IPS DF 19.7 (cell line): ENCODE measurements around the gene ETNPPL.

Experiments
- DNase-seq: peaks from one replicate; pipeline ENCODE4 v3.0.0-alpha.2; 2013; ENCODE audit warnings: low read depth, low spot score

The ETNPPL gene

DNA sequence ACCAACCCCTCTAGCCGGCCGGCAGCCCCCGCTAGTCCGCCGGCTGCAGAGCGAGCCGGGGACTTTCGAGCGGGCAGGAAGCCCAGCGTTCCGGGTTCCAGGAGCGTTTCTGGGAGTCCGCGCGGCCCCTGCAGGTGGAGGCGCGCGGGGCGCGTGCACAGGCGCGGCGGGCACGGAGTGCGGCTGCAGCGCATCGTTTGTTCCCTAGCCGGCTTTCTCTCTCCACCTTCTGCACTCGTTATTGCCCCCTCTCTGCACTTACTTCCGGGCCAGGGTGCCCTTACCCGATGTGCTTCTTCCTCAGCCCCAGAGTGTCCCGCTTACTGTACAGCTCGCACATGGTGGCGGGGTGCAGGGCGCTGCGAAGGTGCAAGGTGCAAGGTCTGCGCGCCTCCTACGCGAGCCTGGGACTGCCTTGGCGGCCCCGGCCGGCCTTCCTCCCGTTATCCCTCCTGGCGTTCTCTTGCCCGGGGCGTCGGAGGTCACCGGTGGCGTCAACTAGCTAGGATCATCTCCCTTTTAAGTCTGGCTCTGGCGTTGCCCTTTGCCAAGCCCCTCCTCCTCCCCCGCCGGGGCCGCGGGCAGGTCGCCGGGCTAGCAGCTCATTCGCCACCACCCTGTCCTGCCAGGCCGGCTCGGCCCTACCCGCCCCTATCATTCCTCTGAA, at the start of gene ETNPPL:
TSS of gene ETNPPL (minus strand) at position 495 of the 667 bp plus-strand sequence. CDS start at position 340, 155 bp downstream.
- peak; percentile 30 for DNase-seq

DNA sequence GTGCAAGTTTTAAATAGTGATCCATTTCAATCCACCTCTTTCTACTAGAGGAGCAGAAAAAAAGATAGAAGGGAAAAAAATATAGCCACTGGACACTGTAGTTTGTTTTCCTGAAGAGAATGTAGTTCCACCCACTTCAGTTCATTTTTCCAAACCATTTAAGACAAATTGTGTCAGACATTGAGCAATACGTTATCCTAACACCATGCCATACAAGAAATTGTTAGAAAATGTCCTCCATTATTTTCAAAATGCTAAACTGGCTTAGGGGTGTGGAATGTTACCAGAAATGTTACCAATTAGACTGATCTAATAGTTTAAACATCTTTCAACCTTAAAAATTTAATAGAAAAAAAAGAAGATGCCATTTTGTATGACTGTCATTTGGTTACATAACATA, 48.6 kb upstream of the ETNPPL start:
- DNase-seq: no peak

DNA sequence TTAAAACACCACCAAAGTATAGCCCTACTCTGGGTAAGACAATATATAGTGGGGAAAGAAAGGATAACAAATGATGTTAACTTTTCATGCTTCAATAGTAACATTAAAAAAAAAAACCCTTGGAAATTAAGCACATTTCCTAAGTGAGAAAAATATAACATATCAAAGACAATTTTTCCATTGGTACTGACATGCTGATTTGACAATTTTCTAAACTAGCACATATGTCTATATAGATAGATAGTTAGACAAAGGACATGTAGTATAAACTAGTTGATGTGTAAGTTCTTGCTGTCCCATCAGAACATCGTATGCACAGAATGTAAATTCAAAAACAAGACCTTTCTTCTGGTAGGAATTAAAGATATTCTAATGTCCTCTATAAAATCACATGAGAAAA, 47.2 kb upstream of the ETNPPL start:
- no peak for DNase-seq

DNA sequence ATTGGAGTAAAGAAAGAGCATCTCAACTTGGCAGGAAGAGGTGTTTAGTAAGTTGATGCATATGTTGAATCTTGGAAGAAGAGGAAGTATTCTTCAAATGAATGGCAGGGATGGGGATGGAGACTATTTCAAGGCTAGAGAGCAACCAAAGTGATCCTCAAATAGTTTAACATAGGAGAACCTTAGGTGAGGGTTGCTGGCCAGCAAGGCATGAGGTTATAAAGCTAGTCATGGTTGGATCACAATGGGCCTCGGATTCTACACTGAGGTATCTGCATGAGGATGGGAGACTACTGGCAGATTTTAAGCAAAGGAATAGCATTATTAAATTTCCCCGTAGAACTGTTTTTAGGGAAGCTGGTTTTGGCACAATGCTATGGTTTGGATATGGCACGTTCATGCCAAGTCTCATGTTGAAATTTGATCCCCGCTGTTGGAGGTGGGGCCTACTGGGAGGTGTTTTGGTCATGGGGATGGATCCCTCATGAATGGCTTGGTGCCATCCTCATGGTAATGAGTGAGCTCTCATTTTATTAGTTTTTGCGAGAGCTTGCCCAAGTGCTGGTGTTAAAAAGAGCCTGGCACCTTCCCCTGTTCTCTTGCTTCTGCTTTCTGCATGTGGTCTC, 41.9 kb upstream of the ETNPPL start:
- no peak for DNase-seq

DNA sequence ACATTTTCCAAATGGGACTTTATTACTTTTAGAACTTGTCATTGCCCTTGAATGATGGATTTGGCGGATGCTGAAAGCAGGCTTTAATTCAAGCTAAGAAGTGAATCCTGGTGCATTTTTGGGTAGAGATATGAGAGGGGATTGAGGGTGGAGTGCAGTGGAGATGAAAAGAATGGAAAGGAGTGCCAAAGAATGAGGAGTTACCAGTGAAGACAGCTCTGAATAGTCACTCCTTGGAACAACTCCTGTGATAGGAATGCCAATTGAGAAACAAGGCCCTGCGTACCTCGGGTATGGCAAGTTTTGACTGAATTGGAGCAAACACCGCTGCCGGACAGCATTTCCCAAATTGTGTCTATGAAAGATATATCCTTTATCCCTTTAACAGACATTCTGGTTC, 36.5 kb upstream of the ETNPPL start:
- no peak for DNase-seq

DNA sequence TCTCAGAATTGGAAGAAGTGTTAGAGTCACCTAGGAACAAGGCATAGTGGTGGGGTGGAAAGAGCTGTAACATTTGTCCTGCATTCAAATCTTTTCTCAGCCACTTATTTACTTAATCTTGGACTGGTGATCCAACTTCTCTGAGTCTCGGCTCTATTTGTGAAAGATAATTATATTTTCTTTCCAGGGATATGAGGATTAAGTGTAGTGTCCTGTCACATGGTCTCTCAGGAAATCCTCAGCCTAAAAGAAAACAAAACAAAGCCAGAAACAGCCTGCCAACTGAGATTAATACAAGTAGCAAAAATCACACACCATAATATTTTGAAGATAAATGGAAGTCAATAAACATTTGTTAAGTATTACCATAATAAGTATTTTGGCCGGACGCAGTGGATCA, 33.3 kb upstream of the ETNPPL start:
- no peak for DNase-seq

DNA sequence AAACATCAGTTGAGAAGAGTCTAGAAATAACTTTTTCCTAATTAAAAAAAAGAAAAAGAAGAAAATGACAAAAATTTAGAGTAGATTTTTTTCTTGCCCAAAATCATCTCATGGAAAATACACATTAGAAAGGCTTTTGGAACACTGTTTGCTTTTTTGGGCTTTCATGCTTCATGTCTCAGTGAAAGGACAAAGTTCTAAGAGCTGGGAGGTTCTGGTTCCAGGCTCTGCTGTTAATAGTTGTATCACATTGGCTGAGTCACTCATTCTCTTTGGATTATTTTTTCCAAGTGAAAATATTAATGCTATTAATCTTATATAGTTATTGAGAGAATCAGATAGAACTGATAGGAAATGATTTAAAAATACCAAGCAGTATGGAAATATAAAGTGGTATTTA, 32.9 kb upstream of the ETNPPL start:
- DNase-seq: no peak

DNA sequence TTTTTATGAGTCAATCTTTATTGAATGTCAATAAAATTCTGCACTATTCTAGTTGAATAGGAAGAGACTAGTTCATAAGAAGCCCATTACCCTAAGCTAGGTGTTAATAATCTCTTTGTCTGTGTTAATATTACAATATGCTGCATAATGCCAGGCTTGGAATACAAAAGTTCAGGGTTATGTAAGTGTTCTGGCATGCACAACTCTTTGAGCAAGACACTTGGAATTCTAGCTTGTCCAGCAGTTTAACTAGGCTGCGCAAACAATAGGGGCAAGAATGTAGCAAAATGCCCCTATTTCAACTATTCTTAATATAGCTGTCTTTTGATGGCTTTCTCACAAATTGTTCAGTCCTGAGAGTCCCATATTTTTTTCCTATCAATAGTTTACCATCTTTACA, 31.3 kb upstream of the ETNPPL start:
- no peak for DNase-seq

DNA sequence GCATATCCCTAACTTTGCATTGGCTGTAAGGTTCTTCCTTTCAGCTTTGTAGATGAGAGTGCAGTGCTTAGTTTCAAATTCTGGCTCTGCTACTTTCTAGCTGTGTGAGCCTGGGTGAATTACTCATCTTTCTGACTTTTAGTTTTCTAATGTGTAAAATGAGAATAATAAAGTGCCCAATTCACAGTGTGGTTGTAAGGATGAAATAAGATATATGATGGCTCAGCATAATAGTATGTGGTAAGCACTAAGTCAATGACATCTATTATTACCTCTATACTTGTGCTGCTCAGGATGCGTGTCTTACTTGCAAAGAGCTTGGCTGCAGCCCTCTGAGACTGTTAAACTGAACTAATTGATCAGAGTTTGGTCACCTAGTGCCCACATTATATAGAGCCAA, 30.6 kb upstream of the ETNPPL start:
- no peak for DNase-seq

DNA sequence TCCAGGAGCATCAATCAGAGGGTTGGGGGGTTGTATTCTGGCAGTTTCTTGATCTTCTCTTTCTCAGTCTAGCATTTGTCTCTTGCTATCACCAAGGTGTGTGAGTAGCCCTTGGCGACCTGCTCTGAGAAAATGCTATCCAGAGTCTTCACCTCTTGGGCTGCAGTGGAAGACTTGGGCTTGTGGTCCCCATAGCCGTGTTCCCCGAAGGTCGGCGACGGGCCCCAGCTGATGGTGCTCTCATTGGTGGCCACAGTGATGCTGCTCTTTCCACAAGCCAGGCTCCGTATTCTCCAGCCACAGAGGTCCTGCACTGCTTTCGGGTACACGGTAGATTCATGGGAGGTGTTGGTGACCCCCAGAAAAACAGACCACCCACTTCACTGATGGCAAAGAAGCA, 25.9 kb upstream of the ETNPPL start:
- no peak for DNase-seq

DNA sequence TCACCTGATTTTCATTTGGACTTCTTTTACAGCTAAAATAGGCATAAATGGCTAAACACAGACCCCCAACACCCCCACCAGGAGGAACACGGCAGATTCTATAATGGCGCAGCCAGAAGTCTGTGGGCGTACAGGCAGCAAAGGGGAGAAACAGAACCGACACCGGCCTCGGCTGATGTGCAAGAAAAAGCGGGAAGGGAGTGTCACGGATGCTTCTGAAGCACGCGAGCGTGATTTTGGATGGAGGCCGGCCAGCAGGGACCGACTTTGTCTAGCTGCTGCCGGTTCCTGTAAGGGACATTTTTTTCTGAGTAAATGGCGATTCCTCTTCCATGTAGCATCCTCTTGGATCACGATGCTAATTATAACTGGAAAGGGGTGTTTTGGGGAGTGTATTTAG, 24.9 kb upstream of the ETNPPL start:
- no peak for DNase-seq

DNA sequence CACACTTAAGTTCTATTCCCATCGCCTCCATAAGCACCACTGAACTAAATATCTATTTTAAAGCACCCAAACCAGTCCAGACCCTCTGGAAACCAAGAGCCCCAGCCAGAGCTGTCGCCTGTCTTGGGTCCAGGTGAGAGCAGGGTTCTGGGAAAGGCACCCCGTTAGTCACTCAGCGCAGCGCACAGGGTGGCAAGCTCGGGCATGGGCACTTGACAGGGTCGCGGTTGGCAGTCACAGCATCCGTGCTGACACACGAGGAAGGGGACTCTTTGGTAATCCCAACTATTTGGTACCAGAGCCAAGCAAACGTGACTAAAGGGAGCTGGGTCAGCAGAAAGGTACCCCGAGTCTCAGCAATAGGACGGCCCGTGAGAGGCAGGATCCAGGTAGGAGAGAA, 24.3 kb upstream of the ETNPPL start:
- no peak for DNase-seq

DNA sequence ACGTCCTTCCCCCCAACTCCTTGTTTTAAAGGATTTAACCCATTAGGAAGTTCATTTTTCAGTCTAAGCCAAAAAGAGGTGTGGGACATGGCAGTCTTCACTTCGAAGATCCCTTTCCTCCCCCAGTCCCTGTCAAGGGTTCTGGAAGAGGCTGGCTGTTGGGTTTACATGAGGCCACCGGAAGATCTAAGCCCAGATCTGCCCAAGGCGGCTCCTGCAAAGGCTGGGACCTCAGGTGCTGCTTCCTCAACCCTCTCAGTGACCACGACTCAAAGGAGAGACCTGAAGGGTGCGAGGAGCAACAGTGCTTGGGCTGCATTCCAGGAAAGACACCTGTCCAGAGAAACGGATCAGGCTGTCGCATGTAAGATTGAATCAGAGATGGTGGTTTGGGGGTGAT, 23.5 kb upstream of the ETNPPL start:
- DNase-seq: no peak

DNA sequence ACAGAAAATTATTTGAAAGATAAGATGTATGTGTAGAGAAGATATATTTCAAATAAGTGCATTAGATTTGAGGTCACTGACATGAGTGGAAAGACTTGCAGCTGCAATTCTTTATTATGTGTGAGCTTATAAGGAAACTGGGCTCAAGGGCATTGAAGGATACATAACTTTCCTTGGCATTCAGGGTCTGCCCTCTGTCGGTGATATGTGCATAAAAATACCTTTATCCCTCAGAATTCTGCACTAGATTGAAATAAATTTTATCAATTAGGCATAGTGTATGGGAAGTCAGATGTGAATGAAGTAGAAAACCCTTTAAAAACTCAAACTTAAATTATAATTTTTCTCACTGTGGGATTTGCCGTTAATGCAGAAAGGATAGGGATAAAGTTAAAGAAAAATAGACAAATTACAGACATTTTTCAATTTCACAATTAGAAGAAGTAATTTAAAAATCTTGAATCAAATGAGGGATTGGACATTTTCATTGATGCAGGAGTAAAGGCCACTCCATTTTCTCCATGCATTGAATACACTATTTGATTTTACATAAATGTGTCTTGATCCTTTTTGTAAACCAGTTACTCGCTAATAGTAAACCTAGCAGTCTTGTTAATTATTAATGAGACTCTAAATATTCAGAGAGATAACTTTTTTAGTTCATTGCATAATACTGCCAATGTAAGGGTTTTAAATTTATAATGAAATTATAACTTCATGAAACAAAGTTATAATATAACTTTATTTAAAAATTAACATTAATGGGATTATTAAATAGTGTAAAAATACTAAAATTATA, 21.0 kb upstream of the ETNPPL start:
- no peak for DNase-seq

DNA sequence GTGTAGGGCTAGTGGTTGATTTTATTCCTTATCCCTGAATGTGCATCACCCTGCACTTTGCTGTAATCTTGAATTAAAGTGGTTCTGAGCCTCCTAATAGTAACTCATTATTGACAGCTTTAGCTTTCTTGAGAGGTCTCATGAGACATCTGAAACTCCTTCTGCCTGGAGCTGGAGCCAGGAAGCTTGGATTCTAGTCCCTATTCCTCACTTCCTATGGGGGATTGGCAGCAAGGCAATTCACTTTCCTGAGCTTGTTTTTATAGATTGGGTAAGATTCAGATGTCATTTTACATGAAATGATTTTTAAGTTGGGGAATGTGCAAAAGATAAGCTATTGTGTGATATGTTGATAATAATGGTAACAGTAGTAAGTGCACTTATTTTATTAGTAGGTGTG, 17.1 kb upstream of the ETNPPL start:
- DNase-seq: no peak

DNA sequence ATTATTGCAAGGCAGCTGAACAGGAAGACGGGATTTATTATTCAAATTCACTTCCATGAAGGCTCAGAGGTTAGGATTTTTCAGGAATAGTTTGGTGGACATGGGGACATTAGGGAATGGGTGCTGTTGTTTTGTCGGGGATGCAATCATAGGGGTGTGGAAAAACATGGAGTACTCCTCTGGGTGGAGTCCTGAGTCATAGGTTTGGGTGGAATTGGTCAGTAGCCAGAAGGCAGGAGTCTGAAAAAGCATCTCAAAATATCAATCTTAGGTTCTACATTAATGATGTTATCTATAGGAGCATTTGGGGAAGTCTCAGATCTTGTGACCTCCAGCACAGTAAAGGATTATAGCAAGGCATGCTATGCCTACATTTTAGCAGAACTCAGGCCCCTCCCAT, 14.5 kb upstream of the ETNPPL start:
- no peak for DNase-seq

DNA sequence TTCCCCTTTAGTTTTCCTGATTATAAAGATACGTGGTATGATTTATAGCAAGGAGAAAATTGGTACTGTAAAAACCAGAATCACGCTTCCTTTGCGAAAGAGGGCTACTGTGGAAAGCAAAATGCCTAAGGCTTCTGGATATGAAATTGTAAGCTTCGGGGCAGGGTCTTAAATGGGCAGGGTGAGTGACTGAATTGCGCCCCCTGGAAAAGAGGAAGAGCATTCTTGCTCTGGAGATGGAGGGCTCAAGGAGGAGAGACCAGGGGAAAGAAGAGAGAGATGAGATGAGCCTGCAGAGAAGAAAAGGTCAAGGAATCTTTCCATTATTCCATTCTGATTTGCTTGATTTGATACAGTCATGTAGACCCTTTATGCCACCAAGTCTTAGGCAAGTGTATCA, 13.1 kb upstream of the ETNPPL start:
- DNase-seq: no peak

DNA sequence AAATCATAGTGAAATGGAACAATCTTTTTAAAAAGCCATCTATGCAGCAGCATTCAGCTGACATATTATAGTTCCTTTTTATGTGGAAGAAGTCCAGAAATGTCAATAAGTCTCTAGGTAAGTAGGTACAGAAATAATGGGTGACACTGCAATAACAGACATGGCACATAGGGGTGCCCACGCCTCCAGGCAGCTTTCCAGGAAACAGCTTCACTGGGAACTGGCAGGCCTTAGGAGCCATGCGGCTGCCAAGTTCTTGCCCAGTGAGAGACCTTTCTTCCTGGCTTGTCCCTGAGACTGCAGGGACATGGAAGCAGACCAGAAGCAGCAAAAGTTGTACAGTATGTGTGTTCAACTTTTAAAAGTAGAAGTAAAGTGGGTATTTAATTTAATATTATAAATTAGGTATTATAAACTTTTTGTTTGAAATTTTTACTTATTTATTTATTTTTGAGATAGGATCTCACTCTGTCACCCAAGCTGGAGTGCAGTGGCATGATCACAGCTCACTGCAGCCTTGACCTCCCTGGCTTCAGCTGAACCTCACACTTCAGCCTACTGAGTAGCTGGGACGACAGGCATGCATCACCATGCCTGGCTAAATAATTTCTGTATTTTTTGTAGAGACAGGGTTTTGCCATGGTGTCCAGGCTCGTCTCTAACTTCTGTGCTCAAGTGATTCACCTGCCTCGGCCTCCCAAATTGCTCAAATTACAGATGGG, 12.1 kb upstream of the ETNPPL start:
- no peak for DNase-seq

DNA sequence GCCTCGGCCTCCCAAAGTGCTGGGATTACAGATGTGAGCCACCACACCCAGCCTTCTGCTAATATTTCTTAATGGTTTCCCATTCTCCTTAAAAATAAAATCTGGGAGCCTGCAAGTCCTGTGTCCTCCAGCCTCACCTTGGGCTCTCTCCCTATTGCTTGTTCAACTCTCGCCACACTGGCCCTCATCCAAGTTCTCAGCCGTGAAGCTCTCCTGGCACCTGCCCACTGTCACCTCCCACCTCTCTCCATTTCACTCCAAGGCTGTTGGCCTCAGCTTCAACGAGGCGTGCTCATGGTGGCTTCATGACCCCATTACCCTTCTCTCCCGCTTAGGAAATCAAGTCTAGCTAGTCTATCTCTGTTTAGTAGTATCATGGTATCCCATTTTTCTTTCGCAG, 9.5 kb upstream of the ETNPPL start:
- no peak for DNase-seq

DNA sequence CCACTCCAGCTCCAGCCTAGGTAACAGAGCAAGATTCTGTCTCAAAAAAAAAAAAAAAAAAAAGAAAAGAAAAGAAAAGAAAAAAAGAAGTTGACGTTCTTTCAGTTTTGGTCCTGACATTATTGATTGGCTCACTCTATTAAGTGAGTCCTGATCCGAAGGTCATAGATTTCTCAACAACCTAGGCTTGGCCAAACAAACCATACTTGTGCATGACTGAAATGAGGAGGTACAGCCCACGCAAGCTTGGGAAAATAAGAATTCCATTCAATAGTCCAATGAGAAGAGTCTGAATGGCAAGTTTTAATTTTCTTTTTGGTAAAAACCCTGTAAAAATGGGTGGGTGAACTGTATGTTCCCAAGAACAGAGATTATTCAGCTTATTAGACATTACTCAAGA, 3.2 kb upstream of the ETNPPL start:
- no peak for DNase-seq

DNA sequence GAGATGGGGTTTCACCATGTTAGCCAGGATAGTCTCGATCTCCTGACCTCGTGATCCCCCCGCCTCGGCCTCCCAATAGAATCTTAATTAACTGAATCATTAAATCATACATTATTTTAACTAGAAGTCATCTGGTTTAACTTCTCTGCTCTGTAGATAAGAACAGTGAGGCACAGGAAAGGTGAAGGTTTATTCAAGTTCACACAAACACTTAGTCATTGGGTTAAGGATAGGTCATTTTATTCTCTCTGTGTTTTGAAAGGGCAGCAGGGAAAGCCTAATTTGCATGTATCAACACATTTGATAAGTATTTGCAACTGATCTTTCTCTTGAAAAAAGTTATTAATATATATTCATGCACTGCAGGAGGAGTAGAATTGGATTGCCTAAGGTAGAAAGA, 1.1 kb upstream of the ETNPPL start:
- DNase-seq: no peak

DNA sequence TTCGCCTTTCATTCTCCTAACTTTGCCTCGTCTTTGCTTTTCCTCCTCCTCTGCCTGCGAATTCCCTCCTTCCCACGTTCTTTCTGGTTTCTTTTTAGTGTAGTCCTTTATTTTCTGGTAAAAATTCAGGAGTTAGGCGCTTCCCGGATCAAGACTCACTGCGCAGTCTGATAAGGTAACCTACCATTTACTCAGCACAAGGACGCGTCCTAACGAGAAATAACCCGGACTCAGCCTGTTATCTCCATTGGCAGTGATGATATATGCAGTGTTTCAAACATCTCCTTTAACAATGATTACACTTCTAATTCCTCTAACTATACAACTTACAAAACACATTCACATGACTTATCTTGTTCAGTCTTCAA, 357 bp upstream of the ETNPPL start:
- no peak for DNase-seq
